B cell (primary cell): ENCODE measurements around the gene H6PD. TPM values are rescaled to one million over a fixed set of nuclear protein-coding genes. Genes with fewer than 3 reads are reported as not detected.
A peak's percentile ranks its signal among the peaks of the same experiment; 100 is the strongest.

ENCODE experiments used
- ATAC-seq: fragments of 200-7000 bp; cut with Tn5 transposase; one replicate; pipeline ENCODE4 v1.10.0; 2021; ENCODE audit warnings: low read depth, mild to moderate bottlenecking, moderate number of reproducible peaks, moderate library complexity
- CTCF ChIA-PET: fragments of 350-600 bp; sonication (Branson Sonifier 250); formaldehyde crosslinking; loops from one replicate; lab custom pipeline; 2021; ENCODE audit warnings: antibody characterized with exemption, inconsistent platforms; lab: Charles Lee
- POLR2A ChIA-PET: fragments of 350-600 bp; sonication (Branson Sonifier 250); formaldehyde crosslinking; loops from one replicate; lab custom pipeline; 2021; ENCODE audit warnings: antibody characterized with exemption; lab: Charles Lee
- DNase-seq: peaks from one replicate; pipeline ENCODE4 v3.0.0; 2013
- H2AFZ ChIP-seq: 2 replicates; pipeline ENCODE4 v1.6.1; 2012; ENCODE audit warnings: mild to moderate bottlenecking, low read depth, low read length; ENCODE audit not compliant: insufficient read depth, poor library complexity, severe bottlenecking
- H3K27ac ChIP-seq, 2 donors: 1 replicate in 1 of 2; 2 replicates in 1 of 2; pipeline ENCODE4 v1.5.1; 2012 to 2013; ENCODE audit warnings: low read length in 2 of 2, mild to moderate bottlenecking in 2 of 2, moderate library complexity in 1 of 2
- H3K27me3 ChIP-seq, 4 experiments: fragments of 200-600 bp in 1 of 4; sonication (generic) in 1 of 4; replicated peaks in 1 of 4; 1 replicate in 2 of 4; 2 replicates in 2 of 4; pipeline versions ENCODE4 v1.6.1 to v1.7.0; 2013 to 2016; ENCODE audit warnings: low read length in 3 of 4, mild to moderate bottlenecking in 2 of 4, mixed read lengths in 1 of 4, moderate library complexity in 1 of 4; ENCODE audit not compliant: insufficient read depth in 4 of 4, control insufficient read depth in 3 of 4; ENCODE audit errors: control extremely low read depth in 1 of 4
- H3K36me3 ChIP-seq, 2 experiments: replicated peaks in 1 of 2; 1 replicate in 1 of 2; 2 replicates in 1 of 2; pipeline versions ENCODE4 v1.6.1 to v1.7.1; 2013; ENCODE audit warnings: low read length in 1 of 2; ENCODE audit not compliant: insufficient read depth in 2 of 2, control insufficient read depth in 1 of 2; ENCODE audit errors: control extremely low read depth in 1 of 2, extremely low read depth in 1 of 2
- H3K4me1 ChIP-seq, 2 donors: fragments of 200-600 bp in 1 of 2; sonication (generic) in 1 of 2; 1 replicate in 1 of 2; 2 replicates in 1 of 2; pipeline versions ENCODE4 v1.5.1 to v1.6.1; 2013 to 2017; ENCODE audit warnings: low read length in 2 of 2; ENCODE audit not compliant: control insufficient read depth in 2 of 2, insufficient read depth in 2 of 2
- H3K4me2 ChIP-seq: replicated peaks from 2 replicates; pipeline ENCODE3; 2012; ENCODE audit warnings: mild to moderate bottlenecking, low read depth, low read length; ENCODE audit not compliant: poor library complexity, severe bottlenecking
- H3K4me3 ChIP-seq, 5 experiments: fragments of 200-600 bp in 1 of 5; sonication (generic) in 1 of 5; 1 replicate in 3 of 5; 2 replicates in 2 of 5; pipeline versions ENCODE4 v1.5.1 to v1.7.0; 2011 to 2016; ENCODE audit warnings: low read length in 4 of 5, mild to moderate bottlenecking in 4 of 5, low read depth in 2 of 5, control low read depth in 1 of 5, moderate library complexity in 1 of 5; ENCODE audit not compliant: insufficient read depth in 1 of 5; ENCODE audit errors: control extremely low read depth in 1 of 5, extremely low read depth in 1 of 5
- H3K79me2 ChIP-seq: fragments of 200-600 bp; sonication (generic); one replicate; pipeline ENCODE4 v1.6.0; 2016; ENCODE audit warnings: low read length; ENCODE audit not compliant: control insufficient read depth, insufficient read depth
- H3K9ac ChIP-seq: fragments of 200-600 bp; sonication (generic); 2 replicates; pipeline ENCODE4 v1.6.1; 2017; ENCODE audit warnings: mild to moderate bottlenecking, low read length, moderate library complexity
- H3K9me3 ChIP-seq, 3 donors: one replicate each; pipeline versions ENCODE4 v1.6.1 to v1.7.1; 2013; ENCODE audit warnings: low read length in 2 of 3; ENCODE audit not compliant: control insufficient read depth in 2 of 3, insufficient read depth in 1 of 3; ENCODE audit errors: control extremely low read depth in 1 of 3
- H4K20me1 ChIP-seq: 2 replicates; pipeline ENCODE4 v1.6.0; 2012; ENCODE audit warnings: mild to moderate bottlenecking, low read length; ENCODE audit not compliant: insufficient read depth, control insufficient read depth, poor library complexity, severe bottlenecking
- H3K27ac Mint-ChIP-seq: one replicate; pipeline ENCODE4 v1.8.0; 2021; ENCODE audit warnings: mixed read lengths
- H3K27me3 Mint-ChIP-seq: one replicate; pipeline ENCODE4 v1.8.0; 2021; ENCODE audit warnings: mixed read lengths
- H3K4me1 Mint-ChIP-seq: one replicate; pipeline ENCODE4 v1.8.0; 2021; ENCODE audit warnings: mixed read lengths
- H3K4me3 Mint-ChIP-seq: one replicate; pipeline ENCODE4 v1.8.0; 2021; ENCODE audit warnings: mixed read lengths
- H3K9me3 Mint-ChIP-seq: one replicate; pipeline ENCODE4 v1.8.0; 2022; ENCODE audit warnings: mixed read lengths; ENCODE audit not compliant: insufficient read depth
- CTCF ChIP-seq: fragments of 200-600 bp; IDR thresholded peaks from one replicate; pipeline ENCODE4 v1.8.0; 2022; ENCODE audit warnings: antibody characterized with exemption, mild to moderate bottlenecking
- EZH2 ChIP-seq: IDR thresholded peaks from 2 replicates; pipeline ENCODE4 v1.6.1; 2012; ENCODE audit warnings: borderline replicate concordance, low read depth, mild to moderate bottlenecking, moderate library complexity, low read length; ENCODE audit not compliant: insufficient read depth, poor library complexity, severe bottlenecking
- WGBS: methylation state at CpG from one replicate; pipeline ENCODE4 v1.1.5; 2013; ENCODE audit warnings: missing lambda C conversion rate; ENCODE audit not compliant: insufficient coverage; 5-methylcytosine and 5-hydroxymethylcytosine counted together
- intact Hi-C: fragments of 100-400 bp; cut with micrococcal nuclease; formaldehyde crosslinking; loops from one replicate; pipeline ENCODE4 v1.10.0; 2022
- polyA plus RNA-seq: library from polyadenylated mRNA; depleted of rRNA; stranded (reverse); fragments of >200 nt; gene quantifications from 2 replicates; pipeline ENCODE4 v1.2.3, GENCODE V29; 2012
- total RNA-seq, 2 donors: library from RNA; stranded (reverse); fragments of 120-200 nt in 1 of 2; gene quantifications; 1 replicate in 1 of 2; 2 replicates in 1 of 2; pipeline versions ENCODE4 v1.2.3 to v1.2.4, GENCODE V29; 2013 to 2022

H6PD gene
- total and polyA plus RNA-seq, 2 donors (not counting 1 experiment from before 2014, with no cell fraction given): 11.3 to 30.2 TPM

GRCh38 chr1:9233241-9233941 is 1.2 kb upstream of the H6PD start:
- POLR2A ChIA-PET: interaction anchor here (0.7 to 1.7 kb wide), 3 partner anchors 30 to 355 kb away, joined by 3 to 6 read pairs (median 5); partner anchors contain the start of gene ENO1
- Mint-ChIP-seq H3K4me3 (peak overlapping the region; percentile 53), H3K27ac (peak overlapping the region; percentile 26), H3K9me3 (no peaks in the 10 kb centered on the region), H3K27me3 (no peaks in the 10 kb centered on the region), H3K4me1 (peaks cover 33% of the 10 kb centered on the region)
- Histone ChIP-seq H2AFZ (no peak overlapping the region), H3K27ac (no peak overlapping the region), H3K36me3 (peaks cover 0 to 10% of the 10 kb centered on the region in 2 experiments), H4K20me1 (no peaks in the 10 kb centered on the region), H3K4me2 (no peak overlapping the region), H3K79me2 (peaks cover 14% of the 10 kb centered on the region), H3K9ac (no peak overlapping the region), H3K9me3 (peaks cover 0 to 3% (median 3%) of the 10 kb centered on the region in 3 donors), H3K4me3 (no peak overlapping the region), H3K27me3 (no peaks in the 10 kb centered on the region), H3K4me1 (peaks cover 10 to 29% of the 10 kb centered on the region in 2 donors)
- TF ChIP-seq EZH2: no peak
- TF ChIP-seq CTCF: no peak
- DNase-seq (peak; percentile 30), ATAC-seq (no peak)
- WGBS: 84% methylated on average over 17 of the region's 20 CpGs
- intact Hi-C loops: no loop called here
- CTCF ChIA-PET: interaction anchor here (0.8 to 2.8 kb wide), 13 partner anchors 14 to 258 kb away, joined by 3 to 15 read pairs (median 4); partner anchors contain the start of gene GPR157

- Mint-ChIP-seq H3K4me1 (peaks cover 37% of the 10 kb centered on the region), H3K4me3 (peak overlapping the region; percentile 96), H3K9me3 (no peaks in the 10 kb centered on the region), H3K27ac (peak overlapping the region; percentile 96), H3K27me3 (no peaks in the 10 kb centered on the region)
- H3K36me3 ChIP-seq: peaks cover 0 to 10% of the 10 kb centered on the region in 2 experiments
- peaks cover 14% of the 10 kb centered on the region for H3K79me2 ChIP-seq
- H3K4me1 ChIP-seq: peaks cover 14 to 31% of the 10 kb centered on the region in 2 donors
- WGBS: 50% methylated on average over 2 of the region's 3 CpGs
- H4K20me1 ChIP-seq: no peaks in the 10 kb centered on the region
- H3K4me3 ChIP-seq: peak overlapping the region; percentile 55 to 80 (median 73)
- peak overlapping the region; percentile 63 for H2AFZ ChIP-seq
- peak overlapping the region; percentile 57 to 66 for H3K27ac ChIP-seq
- H3K4me2 ChIP-seq: peak overlapping the region; percentile 95
- ChIA-PET POLR2A (interaction anchor here (0.7 to 1.7 kb wide), 3 partner anchors 30 to 355 kb away, joined by 3 to 6 read pairs (median 5); partner anchors contain the start of gene ENO1), CTCF (interaction anchor here (0.8 to 2.8 kb wide), 13 partner anchors 13 to 257 kb away, joined by 3 to 15 read pairs (median 4); partner anchors contain the start of gene GPR157)
- ATAC-seq (no peak), DNase-seq (no peak)
- peak overlapping the region; percentile 60 for H3K9ac ChIP-seq
- TF ChIP-seq EZH2: no peak
- no peak for TF ChIP-seq CTCF
- peaks cover 0 to 3% (median 3%) of the 10 kb centered on the region in 3 donors for H3K9me3 ChIP-seq
- no peaks in the 10 kb centered on the region for H3K27me3 ChIP-seq
- intact Hi-C loops: loop anchor here (1.0 to 2.0 kb wide), 4 partner anchors 37 to 591 kb away; partner anchors contain the start of gene GPR157
These were observed 692 bp upstream of the H6PD start for GRCh38 chr1:9233942-9234222.
